Measurements from ENCODE around the gene RARA.

Gene RARA

DNA sequence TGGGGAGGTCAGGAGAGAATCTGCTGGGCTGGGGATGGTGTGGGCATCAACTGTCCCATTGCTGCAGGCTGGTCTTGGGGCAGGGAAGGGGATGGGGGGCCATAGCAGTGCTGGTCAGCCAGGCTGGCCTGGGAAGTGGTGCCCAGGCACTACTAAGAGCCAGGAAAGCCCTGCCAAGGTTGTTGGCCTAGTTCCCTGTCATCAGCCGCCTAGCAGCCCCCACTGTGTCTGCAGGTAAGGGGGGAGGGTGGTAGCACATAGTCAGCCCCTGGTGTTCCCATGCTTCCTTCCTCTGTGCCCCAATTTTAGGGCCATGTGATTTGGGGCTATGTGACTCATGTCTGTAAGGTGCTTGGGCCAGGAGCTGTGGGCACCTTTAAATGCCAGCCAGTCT is 37.8 kb downstream of the RARA start:
- DNase-seq: no peak

DNA sequence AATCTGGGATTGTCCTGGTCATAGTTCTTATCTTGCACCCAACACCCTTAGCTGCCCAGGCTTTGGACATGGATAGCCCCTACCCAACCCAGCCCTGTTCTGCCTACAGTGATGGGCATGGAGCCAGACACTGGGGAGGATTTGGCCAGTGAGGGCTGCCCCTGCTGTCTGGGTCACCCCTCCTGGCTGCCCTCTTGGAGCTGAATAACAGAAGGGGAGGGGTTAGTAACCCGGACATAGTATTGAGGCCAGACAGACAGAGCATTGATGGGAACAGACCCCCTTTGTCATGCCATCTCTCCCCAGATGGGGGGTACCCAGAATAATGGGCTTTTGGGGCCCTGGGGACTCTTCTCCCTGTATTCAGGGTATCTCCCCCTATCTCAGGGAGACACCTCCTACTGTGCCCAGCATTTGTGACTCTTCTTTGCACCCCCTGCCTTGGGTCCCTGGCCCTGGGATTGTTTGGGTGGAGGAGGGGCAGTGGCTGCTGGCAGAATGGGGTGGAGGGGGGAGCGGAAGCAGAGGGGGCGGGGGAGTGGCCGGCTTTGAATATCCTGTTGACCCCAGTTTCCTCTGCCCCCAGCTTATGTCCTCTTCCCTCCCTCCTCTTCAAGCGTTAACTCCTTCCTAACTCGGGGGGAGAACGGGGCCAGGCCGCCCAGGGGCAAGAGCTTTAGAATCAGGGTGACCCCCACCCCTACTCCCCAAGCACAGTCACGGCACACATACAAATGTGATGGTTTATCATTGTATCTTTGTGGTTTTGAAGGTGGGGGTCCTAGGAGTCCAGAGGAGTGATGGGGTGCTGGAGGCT is 38.5 kb downstream of the RARA start:
- DNase-seq: no peak

DNA sequence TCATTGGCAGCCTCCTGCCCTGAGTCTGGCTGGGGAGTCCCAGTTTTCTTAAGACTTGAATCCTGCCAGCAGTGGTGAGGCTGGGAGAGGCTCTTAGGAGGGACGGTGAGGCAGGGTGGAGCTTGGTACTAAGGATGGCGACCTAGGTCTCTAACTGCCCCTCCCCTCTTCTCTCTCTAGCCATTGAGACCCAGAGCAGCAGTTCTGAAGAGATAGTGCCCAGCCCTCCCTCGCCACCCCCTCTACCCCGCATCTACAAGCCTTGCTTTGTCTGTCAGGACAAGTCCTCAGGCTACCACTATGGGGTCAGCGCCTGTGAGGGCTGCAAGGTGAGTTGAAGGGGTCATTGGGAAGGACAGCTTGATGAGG is 39.1 kb downstream of the RARA start:
- DNase-seq: no peak

DNA sequence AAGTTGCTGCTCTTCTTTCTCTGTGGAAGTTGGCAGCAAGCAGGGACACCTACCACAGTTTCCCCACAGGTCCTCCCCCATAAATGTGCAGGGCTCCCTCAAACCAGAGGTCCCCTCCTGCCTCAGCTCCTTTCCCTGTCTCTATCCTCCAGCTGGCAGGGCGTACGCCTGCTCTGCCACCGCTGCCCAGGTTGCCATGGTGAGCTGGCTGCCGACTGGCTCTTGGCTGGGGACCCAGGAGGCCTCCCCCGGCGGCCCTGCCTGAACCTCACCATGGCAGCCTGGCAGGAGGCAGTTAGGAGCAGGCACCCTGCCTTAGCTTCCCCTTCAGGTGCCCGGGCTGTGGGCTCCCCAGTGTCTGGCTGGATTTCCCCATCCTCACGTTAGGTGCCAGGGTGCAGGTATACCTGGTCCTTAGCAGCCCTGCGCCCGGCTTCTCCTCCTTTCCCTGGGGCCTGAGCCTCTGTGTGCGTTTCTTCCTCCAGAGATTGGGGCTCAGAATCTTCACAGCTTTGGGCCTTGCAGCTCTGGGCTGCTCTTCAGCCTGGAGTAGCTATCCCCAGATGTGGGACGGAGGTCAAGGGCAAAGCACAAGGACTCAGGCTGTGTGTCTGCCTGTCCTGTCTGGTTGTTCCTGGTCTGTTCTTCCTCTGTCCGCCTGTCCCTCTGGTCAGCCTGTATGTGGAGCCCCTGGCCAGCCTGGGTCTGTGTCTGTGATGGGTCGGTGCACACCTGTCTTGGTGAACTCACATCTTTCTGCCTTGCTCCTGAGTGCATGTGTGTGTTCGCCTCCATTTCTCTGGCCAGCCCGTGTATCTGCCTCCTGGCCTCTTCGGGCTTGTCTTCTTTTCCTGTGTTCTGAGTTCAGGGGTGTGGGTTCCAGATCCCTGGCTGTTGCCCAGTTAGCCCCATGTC is 39.8 kb downstream of the RARA start:
- DNase-seq: no peak

DNA sequence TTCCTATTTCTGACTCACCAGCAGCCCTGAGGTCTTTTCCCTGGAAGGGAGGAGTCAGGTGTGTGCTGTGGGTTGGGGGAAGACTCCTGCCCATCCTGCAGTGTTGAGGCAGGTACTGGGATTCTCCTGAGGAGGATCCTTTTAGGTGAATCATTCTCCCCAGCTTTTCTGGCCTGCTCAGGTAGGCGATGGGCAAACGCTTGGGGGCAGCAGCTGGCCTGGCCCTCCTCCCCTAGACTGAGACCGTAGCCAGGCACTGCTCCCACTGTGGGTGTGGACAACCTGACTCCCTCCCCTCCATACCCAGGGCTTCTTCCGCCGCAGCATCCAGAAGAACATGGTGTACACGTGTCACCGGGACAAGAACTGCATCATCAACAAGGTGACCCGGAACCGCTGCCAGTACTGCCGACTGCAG is 40.5 kb downstream of the RARA start:
- no peak for DNase-seq

DNA sequence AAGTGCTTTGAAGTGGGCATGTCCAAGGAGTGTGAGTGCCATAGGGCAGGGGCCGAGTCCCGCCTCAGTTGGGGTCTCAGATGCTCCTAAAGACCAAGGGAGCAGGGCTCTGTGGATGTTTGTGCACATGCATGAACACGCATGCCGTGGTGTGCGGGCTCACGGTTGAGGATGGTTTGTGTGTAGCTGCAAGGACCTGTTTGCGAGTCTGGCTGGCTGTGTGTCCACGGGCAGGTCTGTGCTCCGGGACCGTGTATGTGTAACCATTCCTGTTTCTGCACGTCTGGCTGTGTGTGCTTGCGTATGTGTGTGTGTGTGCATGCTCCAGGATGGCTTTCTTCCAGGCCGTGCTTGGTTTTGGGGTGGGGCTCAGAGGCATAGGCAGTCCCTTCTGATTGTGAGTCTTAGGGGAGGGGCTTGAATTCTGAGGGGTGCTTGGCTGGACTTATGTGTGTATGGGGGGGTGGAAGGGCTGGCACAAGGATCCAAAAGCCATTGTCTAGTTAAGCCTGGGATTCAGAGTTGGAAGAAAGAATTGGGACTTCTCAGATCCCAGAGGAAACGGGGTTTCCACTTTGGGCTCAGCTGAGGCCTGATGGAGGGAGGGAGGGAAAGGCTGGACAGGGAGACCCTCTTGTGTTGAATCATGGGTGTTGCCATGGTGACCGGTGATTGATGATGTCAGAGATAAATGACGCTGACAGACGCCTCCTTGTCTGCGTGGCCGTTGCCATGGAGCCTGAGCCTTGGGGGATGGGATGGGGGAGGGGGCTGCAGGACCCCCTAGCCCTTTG is 41.1 kb downstream of the RARA start:
- DNase-seq: no peak

DNA sequence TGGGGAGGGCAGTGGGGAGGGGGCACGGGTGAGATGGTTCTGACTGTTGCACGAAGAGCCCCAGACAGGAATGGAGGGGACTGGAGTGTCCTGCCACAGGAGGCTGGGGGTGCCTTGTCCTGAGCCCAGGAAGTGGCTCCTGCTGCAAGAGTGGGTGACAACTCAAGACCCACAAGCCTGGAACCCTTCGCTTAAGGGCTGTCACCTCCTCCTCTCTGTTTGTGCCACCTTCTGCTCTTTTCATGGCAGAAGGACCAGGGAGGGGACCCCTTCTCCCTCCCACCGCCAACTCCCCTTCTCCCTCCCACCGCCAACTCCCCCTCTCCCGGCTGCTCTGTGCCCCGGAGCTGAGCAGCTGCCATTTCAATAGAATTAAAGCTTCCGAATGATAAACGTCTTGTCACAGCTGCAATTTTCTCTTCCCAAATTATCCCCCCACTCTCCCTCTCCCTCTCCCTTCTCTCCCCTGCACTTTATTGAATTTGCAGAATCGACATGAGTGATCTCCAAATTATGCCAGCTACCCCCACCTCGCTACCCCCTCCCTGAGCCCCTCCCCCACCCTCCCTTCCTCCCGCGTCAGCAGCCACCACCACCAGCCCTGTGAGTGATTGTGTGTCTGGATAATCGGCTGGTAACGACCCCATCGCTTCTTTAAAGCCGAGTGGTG is 41.8 kb downstream of the RARA start:
- no peak for DNase-seq

DNA sequence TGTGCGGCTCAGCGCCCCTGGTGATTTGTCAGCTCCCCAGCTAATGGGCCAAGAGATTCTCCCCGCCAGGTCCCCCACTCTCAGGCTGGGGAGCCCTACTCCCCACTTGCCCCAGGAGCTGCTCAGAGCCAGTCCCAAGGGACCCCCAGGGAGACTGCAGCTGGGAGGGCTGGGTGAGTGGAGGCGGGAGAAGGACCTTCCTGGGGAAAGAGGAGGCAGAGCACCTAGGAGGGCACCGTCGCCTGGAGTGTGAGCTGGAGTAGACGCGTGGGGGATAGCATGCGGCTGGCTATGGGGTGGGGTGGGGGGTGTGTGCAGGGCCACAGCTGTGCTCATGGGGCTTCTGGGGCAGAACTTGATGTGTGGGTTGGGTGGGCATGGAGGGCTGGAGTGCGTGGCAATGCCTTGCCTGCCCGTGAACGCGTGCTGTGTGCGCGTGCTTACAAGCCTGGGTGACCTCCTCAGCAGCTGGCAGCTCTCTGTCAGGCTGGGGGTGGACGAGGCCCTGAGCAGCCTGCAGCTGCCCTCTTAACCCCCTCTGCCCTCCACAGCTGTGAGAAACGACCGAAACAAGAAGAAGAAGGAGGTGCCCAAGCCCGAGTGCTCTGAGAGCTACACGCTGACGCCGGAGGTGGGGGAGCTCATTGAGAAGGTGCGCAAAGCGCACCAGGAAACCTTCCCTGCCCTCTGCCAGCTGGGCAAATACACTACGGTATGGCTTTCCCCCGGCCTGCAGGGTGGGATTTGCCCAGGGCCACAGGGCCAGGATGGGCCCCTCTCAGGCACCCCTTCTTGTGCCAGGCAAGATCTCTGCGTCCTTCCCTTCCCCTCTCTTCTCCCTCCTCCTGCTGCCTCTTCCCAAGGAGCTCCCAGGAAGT is 42.6 kb downstream of the RARA start:
- DNase-seq: no peak

DNA sequence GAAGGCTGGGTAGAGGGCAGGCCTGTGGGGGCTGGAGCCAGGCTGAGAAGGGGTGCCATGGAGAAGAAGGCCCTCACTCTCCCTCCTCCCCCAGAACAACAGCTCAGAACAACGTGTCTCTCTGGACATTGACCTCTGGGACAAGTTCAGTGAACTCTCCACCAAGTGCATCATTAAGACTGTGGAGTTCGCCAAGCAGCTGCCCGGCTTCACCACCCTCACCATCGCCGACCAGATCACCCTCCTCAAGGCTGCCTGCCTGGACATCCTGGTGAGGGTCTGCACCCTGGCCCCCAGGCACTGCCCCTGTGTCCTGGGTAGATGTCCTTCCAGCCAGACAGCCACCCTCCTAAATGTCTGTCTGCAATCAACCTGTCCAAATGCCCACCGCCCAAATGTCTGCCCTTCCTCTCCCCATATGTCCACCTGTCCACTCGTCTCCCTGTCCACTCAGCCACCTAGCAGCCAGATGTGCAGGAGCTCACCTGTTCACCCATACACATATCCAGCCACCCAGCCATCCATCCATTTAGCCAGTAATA is 43.3 kb downstream of the RARA start:
- DNase-seq: no peak

DNA sequence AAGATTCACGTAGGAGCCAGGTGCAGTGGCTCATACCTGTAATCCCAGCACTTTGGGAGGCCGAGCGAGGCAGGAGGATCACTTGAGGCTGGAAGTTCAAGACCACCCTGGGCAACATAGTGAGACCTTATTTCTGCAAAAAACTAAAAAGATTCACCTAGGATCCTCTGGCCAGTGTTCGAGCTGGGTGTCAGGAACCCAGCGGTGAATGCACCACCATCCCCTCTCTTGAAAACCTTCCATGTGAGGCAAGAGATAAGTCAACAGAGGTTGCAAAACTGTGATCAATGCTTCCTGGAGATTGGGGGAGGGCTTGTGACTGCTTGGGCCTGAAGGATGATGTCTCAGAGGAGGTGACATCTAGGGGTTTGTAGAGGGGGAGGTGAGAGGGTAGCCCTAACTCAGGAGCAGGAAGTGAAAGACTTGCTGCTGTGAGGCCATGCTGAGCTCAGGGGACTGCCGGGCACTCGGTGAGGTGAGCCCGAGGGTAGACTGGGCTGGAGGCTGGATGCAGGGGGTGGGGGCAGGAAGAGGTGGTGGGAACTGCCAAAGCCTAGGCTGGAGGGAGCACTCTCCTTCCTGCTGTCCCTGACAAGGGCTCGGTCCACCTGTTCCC is 43.9 kb downstream of the RARA start:
- DNase-seq: no peak

DNA sequence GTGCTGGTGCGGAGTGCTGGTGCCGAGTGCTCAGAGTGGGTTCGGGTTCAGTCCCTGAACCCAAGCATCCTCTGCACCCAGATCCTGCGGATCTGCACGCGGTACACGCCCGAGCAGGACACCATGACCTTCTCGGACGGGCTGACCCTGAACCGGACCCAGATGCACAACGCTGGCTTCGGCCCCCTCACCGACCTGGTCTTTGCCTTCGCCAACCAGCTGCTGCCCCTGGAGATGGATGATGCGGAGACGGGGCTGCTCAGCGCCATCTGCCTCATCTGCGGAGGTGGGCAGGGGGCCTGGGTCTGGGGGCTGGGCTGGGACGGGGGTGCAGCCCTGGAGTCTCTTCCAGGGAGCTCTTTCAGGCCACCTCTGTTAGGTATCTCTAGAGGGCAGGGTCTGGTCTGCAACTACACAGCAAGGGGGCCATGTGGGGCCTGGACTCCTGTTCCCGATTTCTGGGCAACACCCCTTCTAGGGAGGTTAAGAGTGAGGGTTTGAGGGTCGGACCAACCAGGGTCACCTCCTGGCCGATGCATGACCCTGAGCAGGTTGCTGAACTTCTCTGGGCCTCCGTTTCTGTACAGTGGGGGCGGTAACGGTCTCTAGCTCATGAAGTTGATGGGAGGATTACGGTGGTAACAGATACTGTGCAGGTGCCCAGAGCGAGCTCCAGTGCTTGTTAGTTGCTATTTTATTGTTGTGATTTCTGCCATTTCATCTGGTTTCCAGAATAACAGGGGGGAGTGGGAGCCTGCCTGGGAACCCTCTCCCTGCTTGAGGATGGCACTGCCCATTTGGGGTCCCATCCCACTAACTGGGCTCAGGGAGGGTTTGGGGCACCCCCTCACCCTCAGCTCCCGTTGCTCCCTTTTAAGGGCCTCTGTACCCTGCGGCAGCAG is 45.5 kb downstream of the RARA start:
- DNase-seq: no peak

DNA sequence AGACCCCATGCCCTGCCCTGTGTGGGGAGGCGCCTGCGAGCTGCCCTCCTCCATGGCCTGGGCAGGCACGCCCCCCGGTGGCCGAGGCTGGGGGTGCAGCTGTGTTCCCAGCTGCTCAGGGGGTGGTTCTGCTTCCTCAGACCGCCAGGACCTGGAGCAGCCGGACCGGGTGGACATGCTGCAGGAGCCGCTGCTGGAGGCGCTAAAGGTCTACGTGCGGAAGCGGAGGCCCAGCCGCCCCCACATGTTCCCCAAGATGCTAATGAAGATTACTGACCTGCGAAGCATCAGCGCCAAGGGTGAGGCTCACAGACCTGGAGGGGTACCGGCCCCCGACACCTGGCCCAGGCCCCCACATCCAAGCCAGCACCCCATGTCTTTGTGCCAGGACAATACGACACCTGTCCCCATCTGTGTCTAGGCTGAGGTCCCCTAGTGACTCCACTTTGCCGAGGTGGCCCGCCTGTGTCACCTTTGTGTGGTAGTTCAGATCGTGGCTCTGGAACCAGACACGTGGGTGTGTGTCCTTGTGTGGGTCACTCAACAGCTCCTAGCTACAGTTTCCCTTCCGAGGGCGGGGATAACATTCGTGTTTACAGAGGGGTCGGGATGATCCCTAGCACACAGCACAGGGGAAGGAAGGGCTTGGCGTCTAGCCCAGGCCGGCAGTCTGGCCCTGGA is 46.3 kb downstream of the RARA start:
- DNase-seq: peak; percentile 44 to 68 (median 63)

DNA sequence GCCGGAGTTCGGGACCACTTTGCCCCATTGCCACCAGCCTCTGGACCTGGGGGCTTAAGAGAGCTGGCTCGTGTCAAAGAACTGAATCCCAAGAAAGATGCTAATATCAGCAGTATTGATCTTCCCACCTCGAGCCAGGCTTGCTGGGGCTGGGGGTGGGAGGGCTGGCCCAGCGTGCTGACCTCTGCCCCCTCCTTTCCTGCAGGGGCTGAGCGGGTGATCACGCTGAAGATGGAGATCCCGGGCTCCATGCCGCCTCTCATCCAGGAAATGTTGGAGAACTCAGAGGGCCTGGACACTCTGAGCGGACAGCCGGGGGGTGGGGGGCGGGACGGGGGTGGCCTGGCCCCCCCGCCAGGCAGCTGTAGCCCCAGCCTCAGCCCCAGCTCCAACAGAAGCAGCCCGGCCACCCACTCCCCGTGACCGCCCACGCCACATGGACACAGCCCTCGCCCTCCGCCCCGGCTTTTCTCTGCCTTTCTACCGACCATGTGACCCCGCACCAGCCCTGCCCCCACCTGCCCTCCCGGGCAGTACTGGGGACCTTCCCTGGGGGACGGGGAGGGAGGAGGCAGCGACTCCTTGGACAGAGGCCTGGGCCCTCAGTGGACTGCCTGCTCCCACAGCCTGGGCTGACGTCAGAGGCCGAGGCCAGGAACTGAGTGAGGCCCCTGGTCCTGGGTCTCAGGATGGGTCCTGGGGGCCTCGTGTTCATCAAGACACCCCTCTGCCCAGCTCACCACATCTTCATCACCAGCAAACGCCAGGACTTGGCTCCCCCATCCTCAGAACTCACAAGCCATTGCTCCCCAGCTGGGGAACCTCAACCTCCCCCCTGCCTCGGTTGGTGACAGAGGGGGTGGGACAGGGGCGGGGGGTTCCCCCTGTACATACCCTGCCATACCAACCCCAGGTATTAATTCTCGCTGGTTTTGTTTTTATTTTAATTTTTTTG is 47.1 kb downstream of the RARA start:
- no peak for DNase-seq

DNA sequence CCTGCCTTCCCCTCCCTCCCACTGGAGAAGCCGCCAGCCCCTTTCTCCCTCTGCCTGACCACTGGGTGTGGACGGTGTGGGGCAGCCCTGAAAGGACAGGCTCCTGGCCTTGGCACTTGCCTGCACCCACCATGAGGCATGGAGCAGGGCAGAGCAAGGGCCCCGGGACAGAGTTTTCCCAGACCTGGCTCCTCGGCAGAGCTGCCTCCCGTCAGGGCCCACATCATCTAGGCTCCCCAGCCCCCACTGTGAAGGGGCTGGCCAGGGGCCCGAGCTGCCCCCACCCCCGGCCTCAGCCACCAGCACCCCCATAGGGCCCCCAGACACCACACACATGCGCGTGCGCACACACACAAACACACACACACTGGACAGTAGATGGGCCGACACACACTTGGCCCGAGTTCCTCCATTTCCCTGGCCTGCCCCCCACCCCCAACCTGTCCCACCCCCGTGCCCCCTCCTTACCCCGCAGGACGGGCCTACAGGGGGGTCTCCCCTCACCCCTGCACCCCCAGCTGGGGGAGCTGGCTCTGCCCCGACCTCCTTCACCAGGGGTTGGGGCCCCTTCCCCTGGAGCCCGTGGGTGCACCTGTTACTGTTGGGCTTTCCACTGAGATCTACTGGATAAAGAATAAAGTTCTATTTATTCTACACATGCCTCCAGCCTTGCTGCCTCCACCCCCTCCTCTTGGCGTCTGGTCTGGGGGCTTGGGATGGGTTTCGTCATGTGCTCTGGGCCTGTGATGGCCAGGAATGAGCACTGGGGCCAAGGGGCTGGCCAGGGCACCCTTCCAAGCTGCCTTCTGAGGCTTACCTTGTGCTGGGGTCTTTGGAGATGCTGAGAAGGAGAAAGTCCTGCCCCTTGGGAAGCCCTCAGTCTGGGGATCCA is 48.3 kb downstream of the RARA start:
- DNase-seq: no peak

DNA sequence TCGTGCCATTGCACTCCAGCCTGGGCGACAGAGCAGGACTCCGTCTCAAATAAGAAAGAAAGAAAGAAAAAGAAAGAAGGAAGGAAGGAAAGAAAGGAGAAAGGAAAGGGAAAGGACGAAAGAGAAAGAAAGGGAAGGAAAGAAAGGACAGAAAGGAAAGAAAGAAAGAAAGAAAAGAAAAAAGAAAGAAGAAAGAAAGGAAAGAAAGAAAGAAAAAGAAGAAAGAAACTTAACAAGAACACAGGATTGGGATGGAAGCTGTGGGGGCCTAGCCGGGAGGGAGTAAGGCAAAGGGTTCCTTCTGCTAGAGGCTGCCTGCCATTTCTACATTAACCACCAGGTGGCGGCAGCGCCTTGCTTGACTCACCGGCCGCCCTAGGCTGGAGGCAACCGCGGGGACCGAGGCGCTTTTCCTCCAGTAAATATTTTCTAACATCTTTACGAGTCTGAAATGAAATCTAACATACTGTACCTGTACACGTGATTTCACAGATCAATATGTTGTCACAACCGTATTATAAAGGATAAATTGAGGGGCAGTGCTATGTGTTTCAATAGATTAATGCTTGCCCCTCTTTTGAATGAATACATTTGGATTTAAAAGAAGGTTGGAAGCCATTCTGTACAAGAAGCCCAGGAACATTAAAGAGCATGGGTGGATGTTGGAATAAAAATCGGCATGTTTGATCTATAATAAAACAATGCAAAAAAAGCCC is 49.5 kb downstream of the RARA start:
- DNase-seq: peak; percentile 70 to 88 (median 81)

DNA sequence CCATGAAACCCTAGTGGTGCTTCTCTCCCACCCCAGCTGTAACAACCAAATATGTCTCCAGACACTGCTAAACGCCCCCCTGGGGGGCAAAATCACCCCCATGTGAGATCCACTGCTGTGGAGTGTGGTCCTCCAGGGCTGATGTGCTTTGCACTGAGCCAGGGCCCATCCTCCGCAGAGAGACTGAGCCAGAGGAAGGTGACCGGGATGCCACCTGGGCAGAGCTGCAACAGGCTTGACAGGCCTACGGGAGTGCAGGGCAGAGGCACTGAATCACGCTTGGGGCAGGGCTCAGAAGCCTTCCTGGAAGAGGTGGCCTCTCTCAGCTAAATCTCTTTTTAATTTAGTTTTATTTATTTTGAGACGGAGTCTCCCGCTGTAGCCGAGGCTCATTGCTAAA is 51.1 kb downstream of the RARA start:
- no peak for DNase-seq

Data from T-helper 1 cell (primary cell).